Right lobe of liver (tissue), 4 donors: ENCODE data around the gene AFP.

ENCODE experiments used
- POLR2A ChIP-seq: fragments of 450-650 bp; IDR thresholded peaks from one replicate; pipeline ENCODE4 v1.6.1; 2017; ENCODE audit warnings: antibody characterized with exemption, mild to moderate bottlenecking
- TF ChIP-seq, protein P1 (sequence below), 4 donors: fragments of 200-600 bp in 3 of 4; fragments of 450-650 bp in 1 of 4; IDR thresholded peaks; one replicate each; pipeline versions ENCODE4 v1.5.1 to v1.8.0; 2016 to 2022; ENCODE audit warnings: antibody characterized with exemption in 4 of 4, mild to moderate bottlenecking in 2 of 4
- donor health status: DM: no; HTN: no; CAD: no.
- donor health status: DM: no; HTN: no; CAD: no.
- donor health status: DM: no; HTN: yes; CAD: no.

DNA sequence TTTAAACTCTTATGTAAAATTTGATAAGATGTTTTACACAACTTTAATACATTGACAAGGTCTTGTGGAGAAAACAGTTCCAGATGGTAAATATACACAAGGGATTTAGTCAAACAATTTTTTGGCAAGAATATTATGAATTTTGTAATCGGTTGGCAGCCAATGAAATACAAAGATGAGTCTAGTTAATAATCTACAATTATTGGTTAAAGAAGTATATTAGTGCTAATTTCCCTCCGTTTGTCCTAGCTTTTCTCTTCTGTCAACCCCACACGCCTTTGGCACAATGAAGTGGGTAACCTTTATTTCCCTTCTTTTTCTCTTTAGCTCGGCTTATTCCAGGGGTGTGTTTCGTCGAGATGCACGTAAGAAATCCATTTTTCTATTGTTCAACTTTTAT is 32.0 kb upstream of the AFP start, which contains the start of gene ALB:
- peak; percentile 97 for TF ChIP-seq POLR2A
- TF ChIP-seq, protein P1, sequence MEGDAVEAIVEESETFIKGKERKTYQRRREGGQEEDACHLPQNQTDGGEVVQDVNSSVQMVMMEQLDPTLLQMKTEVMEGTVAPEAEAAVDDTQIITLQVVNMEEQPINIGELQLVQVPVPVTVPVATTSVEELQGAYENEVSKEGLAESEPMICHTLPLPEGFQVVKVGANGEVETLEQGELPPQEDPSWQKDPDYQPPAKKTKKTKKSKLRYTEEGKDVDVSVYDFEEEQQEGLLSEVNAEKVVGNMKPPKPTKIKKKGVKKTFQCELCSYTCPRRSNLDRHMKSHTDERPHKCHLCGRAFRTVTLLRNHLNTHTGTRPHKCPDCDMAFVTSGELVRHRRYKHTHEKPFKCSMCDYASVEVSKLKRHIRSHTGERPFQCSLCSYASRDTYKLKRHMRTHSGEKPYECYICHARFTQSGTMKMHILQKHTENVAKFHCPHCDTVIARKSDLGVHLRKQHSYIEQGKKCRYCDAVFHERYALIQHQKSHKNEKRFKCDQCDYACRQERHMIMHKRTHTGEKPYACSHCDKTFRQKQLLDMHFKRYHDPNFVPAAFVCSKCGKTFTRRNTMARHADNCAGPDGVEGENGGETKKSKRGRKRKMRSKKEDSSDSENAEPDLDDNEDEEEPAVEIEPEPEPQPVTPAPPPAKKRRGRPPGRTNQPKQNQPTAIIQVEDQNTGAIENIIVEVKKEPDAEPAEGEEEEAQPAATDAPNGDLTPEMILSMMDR (IDR thresholded peaks at IDR 0.05), result no peak
